H1 (cell line): ENCODE results near the gene HMCN2. TPM values are rescaled to one million over a fixed set of nuclear protein-coding genes. Genes with fewer than 3 reads are reported as not detected.

Experiments used
- ATF2 ChIP-seq: IDR thresholded peaks from 2 replicates; pipeline ENCODE4 v1.6.1; 2012; ENCODE audit warnings: low read length, inconsistent platforms
- polyA plus RNA-seq, 7 experiments: library from polyadenylated mRNA; depleted of rRNA in 3 of 7; stranded (reverse) in 5 of 7; unstranded in 2 of 7; fragments of >200 nt in 5 of 7; fragments of 200-250 nt in 2 of 7; gene quantifications; 1 replicate in 5 of 7; 2 replicates in 1 of 7; 4 replicates in 1 of 7; pipeline versions ENCODE4 v1.2.1 to v1.2.3, GENCODE V29; 2011 to 2013; ENCODE audit warnings: missing spikeins in 2 of 7, mixed read lengths in 2 of 7
- total RNA-seq: library from RNA; stranded (reverse); fragmentation: NEBNext Ultra II Directional; extraction: Animal tissue kit (Norgen Biotek cat#: 25700); gene quantifications from 2 replicates; pipeline ENCODE4 v1.2.1, GENCODE V29; 2021

The HMCN2 gene
- total and polyA plus RNA-seq, 2 of the 8 experiments (the other 6 are each of a cell fraction or from before 2014, with no cell fraction given): 5.0 to 9.1 TPM

DNA sequence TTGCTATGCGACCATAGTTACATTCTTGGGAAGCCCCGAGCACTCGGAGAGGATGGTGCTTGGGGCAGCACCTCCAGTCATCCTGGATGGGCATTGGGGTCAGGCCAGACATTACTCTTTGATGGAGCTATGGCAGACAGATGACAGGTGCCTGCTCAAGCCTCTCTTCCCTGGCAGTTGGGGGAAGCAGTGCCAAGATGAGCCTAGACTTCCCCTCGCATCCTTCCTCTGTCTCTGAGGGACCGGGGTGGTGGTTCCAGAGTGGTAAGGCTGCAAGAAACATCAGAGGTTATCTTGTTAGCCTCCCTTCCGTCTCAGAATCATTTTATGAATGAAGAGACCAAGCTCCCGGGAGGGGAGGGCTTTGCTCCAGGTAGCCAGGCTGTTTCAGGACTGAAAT lies 2.8 kb upstream of the HMCN2 start (continued):
- TF ChIP-seq ATF2: no peak
